HG02588 (cell line): ENCODE measurements around the gene GFOD2.

Experiments used
- ATAC-seq: cut with Tn5 transposase; IDR thresholded peaks from one replicate; pipeline ENCODE4 v1.9.1; 2021; ENCODE audit warnings: mild to moderate bottlenecking, moderate library complexity; ENCODE audit not compliant: unreplicated experiment

The GFOD2 gene

DNA sequence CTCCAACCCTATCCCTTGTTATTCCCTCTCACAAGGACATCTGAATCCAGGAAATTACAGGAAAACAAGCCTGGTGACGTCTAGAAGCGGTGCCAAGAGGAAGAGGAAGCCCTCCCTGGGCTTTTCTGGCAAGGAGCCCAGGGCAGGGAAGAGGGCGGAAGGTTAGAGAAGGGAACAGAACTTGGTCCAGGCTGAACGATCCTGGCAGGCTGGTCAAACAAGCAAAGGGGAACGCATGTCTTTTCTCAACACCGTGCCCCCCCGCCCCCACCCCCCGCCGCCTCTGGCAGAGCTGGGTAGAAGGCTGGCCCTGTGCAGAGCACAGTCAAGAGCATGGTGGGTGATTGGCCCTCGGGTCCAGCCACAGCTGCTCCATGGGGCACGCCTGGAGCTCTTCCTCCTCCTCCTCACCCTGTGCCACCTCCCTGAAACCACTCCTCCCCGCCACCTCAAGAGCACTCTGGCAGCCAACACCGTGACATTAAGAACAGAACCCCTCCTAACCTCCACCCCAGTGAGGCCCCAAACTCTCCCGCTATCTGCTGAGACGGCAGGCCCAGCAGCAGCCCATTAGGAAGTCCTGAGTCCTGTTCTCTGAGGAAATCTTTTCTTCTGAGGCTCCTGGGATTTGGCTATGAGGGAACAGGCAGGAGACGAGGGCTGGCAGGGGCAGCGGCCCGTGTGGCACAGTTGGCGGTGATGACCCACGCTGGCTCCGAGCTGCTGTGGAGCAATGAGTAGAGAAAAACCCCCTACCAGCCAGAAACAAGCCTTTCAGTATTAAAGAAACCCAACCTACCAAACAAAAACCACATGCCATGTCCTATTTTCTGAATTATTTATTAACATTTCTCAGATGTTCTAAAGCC, 45.2 kb downstream of the GFOD2 start:
- no peak for ATAC-seq

- no peak for ATAC-seq
Measured at GRCh38 chr16:67672739-67673662, 46.1 kb downstream of the GFOD2 start.

- ATAC-seq: no peak
Measured at GRCh38 chr16:67672306-67672705, 46.8 kb downstream of the GFOD2 start.

DNA sequence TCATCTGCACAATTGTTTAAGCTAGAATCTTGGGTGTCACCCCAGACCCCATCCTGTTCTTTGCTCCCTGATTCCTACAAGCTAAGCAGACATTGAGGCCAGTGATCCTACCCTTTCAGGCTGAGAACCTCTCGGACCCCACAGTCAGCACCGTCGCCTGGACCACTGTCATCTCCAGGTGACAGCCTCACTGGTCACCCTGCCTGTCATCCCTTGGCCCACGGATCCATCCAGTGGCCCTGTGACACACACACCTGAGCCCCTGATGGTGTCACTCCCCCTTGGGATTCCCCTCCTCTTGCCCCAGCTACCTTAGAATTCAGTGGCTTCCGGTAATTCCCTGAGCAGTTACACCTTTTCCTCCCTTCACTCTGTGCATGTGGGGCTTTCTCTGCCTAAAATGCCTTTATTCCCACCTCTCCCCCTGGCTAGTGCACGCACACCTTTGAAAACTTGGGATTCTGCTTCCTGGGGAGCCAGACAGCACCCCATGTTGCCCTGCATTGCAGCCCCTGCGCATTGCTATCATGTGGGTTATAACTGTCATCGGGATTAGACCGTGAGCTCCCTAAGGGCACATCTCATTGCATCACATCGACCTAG, 49.5 kb downstream of the GFOD2 start:
- ATAC-seq: no peak

GRCh38 chr16:67668495-67669157, 50.5 kb downstream of the GFOD2 start:
- ATAC-seq: no peak

DNA sequence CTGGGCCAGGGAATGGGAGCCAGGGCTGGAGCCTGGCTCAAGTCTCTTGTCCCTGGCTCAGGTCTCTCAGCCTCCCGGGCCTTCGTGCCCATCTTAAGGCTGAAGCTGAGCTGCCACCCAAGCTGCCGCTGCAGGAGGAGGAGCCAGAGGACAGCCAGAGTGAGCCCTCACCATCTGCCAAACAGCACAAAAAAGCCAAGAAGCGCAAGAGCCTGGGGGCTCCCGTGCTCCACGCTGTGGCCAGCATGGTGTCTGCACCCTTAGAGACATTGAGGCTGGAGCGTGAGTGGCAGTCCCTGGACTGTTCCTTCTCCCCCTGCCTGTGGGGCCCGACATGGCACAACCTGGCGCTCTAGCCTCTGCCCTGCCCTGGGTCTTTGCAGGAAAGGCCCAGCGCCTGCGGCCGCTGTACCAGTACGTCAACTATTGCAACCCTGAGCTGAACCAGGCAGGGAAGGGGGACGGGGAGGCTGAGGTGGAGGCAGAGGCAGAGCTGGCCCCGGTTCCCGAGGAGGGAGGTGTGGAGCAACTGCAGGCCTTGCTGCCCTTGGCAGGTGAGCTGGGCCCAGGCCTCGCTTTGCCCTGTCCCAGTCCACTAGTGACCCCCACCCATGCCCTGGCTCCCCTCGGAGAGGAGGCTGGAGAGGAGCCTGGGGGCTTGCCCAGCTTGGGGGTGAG, 51.2 kb downstream of the GFOD2 start:
- peak; percentile 59 for ATAC-seq

- ATAC-seq: no peak
Measured at GRCh38 chr16:67667453-67667816, 51.7 kb downstream of the GFOD2 start.

DNA sequence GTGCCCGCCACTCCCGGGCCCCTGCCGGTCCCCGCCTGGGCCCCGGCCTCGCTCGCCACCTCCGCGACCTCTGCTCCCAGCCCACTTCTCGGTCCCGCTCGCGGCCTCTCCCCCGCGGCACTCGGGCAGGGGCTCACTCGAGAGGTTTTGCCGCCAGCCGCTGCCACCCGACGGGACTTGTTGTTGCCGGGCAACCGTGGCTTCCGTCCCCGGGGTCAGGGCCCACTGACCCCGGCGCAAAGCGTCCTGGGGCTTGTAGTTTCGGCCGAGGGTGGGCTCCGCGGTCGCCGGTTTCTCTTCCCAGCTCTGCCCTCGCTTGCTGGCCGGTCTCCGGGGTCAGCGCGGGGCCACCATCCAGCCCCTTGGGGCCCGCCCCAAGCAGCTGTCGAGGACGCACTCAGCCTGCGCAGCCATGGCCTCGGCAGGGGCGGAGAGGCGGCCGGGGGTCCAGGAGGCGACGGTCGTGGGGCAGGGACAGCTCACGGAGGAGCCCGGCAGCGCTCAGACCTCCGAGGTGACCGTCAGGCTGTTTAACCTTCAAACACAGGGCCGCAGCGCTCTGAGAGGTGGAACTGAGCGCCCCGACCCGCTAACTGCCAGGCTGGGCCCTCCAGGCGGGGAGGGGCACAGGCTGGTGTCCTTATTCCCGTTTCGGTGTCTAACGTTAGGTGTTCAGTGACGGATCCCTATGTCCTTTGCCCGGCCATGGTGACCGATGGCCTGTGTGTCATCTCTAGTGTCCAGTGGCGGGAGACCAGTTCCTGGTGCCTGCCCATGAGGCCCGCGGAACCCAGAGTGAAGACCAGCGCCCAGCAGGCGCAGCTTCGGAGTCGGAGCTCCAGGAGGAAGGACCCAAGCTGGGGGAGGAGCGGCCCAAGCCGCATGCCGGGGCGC, 52.3 kb downstream of the GFOD2 start, which contains the start of the genes C16orf86 and ENKD1:
Gene C16orf86, plus strand, starts transcription at position 256 of the 894 bp plus-strand sequence. Its CDS starts 157 bp downstream, at position 413.
Gene ENKD1, minus strand, starts transcription at position 192 of the 894 bp plus-strand sequence. CDS start 308 bp downstream, outside the sequence.
- peak; percentile 64 for ATAC-seq

DNA sequence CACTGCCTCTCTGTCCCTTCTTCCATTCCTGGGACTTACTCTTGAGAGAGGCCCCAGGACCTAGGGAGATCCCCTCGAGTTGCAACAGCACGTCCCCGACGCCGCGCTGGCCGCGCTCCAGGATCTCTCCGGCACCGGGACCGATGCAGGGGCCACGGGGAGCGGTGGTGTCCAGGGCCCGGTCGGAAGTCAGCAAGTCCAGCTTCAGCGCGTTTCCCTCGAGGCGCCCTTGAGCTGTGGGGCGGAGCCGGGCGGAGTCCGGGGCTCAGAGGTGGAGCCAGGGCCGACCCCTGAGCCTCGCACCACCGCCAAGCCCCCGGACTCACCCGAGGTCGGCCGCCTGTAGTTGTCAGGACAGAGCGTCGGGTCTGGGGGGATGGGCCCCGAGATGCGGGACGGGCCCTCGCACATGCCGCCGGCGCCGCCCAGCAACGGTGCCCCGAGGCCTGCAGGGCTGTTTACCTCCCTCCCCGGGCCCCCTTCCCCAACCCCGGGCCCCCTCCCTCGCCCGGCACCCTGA, 53.0 kb downstream of the GFOD2 start:
- peak; percentile 9 for ATAC-seq

DNA sequence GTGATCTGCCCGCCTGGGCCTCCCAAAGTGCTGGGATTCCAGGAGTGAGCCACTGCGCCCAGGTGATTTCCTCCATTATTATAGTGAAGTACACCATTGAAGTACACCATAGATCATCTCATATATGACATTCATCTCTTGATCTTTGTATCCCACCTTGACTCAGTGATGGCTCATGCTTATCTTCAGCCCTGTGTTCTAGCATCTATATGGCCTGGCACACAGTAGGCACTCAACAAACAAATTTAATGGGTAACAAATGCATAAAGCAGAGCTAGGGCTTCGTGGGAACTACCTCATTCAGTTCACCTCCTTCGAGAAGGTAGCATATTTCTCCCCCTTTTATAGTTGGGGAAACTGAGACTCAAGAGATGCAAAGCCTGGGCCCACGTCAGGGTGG, 53.5 kb downstream of the GFOD2 start:
- no peak for ATAC-seq

- no peak for ATAC-seq
Measured at GRCh38 chr16:67664871-67665270, 54.2 kb downstream of the GFOD2 start.

GRCh38 chr16:67664258-67664657, 54.9 kb downstream of the GFOD2 start:
- no peak for ATAC-seq

DNA sequence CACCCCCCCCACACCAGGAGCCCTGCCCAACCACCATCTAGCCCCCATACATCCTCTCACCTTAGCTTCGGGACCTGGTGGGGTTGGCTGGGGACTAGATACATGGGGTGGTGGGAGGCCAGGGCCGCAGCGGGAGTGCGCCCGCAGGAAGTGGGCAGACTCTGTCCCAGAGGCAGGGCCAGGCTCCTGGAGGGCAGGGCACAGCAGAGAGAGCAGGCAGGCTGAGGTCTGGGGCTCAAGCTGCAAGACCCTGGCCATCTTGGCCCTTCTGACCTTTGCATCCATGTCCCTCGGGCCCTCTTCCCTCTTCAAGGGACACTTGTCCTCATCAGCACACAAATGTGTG, 55.3 kb downstream of the GFOD2 start:
- ATAC-seq: no peak

DNA sequence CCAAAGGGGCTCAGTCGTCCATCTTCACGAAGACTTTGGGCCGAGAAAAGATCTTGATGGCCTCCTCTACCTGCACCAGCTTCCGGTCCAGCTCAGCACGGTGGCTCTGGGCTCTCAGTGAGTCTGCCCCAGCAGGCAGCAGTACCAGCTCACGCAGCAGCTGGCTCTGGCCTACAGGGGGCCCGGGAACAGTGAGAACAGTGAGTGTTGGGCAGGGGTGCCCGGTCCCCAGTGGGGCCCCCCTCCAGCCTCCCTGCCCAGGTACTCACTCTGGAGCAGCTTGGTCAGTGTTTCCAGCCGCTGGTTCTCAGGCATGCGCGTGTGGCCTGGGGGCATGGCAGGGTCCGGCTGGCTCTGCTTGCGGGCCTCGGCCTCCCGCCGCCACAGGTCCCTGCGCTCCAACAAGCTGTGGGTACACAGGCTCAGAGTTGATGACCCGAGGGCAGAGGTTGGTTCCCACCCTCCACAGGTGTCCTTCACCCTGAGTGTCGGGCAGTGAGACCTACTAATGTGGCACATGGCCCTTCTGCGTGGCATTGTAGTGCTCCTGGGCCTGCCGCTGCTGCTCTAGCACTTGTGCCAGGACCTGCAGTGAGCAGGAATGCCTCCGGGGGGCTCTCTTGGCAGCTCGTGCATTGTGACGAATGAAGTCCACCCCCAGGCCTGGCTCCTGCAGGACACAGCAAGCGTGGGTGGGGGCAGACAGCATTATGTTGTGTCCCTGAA, 55.8 kb downstream of the GFOD2 start:
- ATAC-seq: no peak

DNA sequence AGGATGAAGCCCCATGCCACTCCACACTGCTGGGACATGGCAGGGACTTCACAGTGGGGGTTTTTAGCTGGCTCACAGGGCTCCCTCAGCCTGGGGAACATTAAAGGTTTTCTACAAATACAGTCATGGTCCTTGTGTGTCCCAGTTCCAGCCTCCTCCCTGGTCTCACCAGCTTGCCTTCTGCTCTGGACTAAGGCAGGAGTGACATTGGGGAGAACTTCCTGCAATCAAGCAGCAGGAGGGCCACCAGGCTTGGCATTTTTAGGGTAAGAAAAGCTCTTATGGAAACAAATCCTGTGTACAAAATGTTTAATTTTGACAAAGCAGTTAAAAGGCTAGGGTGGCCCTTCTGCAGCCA, 56.5 kb downstream of the GFOD2 start:
- no peak for ATAC-seq

- ATAC-seq: no peak
Measured at GRCh38 chr16:67661886-67662652, 57.0 kb downstream of the GFOD2 start.

GRCh38 chr16:67661101-67661761, 57.9 kb downstream of the GFOD2 start:
- no peak for ATAC-seq
